ENCODE results near the gene LRRN3.

DNA sequence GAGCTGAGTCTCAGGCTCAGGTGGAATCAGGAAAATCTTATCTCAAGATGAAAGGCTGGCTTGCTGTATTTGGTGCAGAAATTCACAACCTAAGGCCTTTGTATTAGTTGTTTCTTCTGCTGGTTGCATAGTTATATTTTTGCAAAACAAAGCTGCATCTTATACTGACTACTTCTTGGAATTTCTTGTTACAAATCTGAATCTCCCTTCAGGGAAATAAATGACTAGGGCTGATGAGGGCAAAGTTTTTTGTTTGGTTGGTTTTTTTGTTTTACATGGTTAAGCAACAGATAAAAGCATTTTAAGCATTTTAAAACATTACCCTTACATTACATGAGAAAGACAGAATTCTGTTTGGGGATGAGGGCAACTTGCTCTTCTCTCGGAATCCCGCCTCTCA is 13.9 kb upstream of the LRRN3 start:
- TF ChIP-seq, protein P1, sequence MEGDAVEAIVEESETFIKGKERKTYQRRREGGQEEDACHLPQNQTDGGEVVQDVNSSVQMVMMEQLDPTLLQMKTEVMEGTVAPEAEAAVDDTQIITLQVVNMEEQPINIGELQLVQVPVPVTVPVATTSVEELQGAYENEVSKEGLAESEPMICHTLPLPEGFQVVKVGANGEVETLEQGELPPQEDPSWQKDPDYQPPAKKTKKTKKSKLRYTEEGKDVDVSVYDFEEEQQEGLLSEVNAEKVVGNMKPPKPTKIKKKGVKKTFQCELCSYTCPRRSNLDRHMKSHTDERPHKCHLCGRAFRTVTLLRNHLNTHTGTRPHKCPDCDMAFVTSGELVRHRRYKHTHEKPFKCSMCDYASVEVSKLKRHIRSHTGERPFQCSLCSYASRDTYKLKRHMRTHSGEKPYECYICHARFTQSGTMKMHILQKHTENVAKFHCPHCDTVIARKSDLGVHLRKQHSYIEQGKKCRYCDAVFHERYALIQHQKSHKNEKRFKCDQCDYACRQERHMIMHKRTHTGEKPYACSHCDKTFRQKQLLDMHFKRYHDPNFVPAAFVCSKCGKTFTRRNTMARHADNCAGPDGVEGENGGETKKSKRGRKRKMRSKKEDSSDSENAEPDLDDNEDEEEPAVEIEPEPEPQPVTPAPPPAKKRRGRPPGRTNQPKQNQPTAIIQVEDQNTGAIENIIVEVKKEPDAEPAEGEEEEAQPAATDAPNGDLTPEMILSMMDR (conservative IDR thresholded peaks at IDR 0.05; ENCODE audit: low read depth, low read length) = no peak
- TF ChIP-seq EZH2phosphoT487 (IDR thresholded peaks at IDR 0.05; ENCODE audit: borderline replicate concordance, low read length) = no peak

All from PC-3 (cell line).